Heart left ventricle (tissue), 16 donors: ENCODE results near the gene TCEANC2. TPM values are rescaled to one million over a fixed set of nuclear protein-coding genes. Genes with fewer than 3 reads are reported as not detected.

Experiments used
- ATAC-seq, 4 donors: fragments of 200-7000 bp; cut with Tn5 transposase; one replicate each; pipeline ENCODE4 v1.9.1; 2020 to 2022; ENCODE audit warnings: moderate library complexity in 4 of 4, mild to moderate bottlenecking in 3 of 4, moderate number of reproducible peaks in 1 of 4
- DNase-seq, 5 donors: peaks; one replicate each; pipeline ENCODE4 v3.0.0-alpha.2; 2020
- H3K27ac ChIP-seq, 12 donors: fragments of 200-600 bp; sonication (generic) in 4 of 12; one replicate each; pipeline versions ENCODE4 v1.5.0 to v1.8.0; 2016 to 2022; ENCODE audit warnings: mild to moderate bottlenecking in 2 of 12
- H3K27me3 ChIP-seq, 9 donors: fragments of 200-600 bp; sonication (generic) in 2 of 9; one replicate each; pipeline versions ENCODE4 v1.5.1 to v1.8.0; 2016 to 2022; ENCODE audit warnings: mild to moderate bottlenecking in 3 of 9
- H3K36me3 ChIP-seq, 9 donors: fragments of 200-600 bp; sonication (generic) in 2 of 9; one replicate each; pipeline versions ENCODE4 v1.5.0 to v1.8.0; 2018 to 2022; ENCODE audit warnings: mild to moderate bottlenecking in 2 of 9
- H3K4me1 ChIP-seq, 12 donors: fragments of 200-600 bp; sonication (generic) in 4 of 12; one replicate each; pipeline versions ENCODE4 v1.5.0 to v1.8.0; 2016 to 2022; ENCODE audit warnings: mild to moderate bottlenecking in 3 of 12
- H3K4me3 ChIP-seq, 12 donors: fragments of 200-600 bp; sonication (generic) in 4 of 12; one replicate each; pipeline versions ENCODE4 v1.5.0 to v1.8.0; 2017 to 2022; ENCODE audit warnings: mild to moderate bottlenecking in 9 of 12, moderate library complexity in 4 of 12
- H3K9me3 ChIP-seq, 12 donors: fragments of 200-600 bp; sonication (generic) in 4 of 12; one replicate each; pipeline versions ENCODE4 v1.5.0 to v1.8.0; 2016 to 2022; ENCODE audit warnings: mild to moderate bottlenecking in 1 of 12
- CTCF ChIP-seq, 12 donors: fragments of 200-600 bp; sonication (generic) in 4 of 12; IDR thresholded peaks; one replicate each; pipeline versions ENCODE4 v1.5.0 to v1.8.0; 2018 to 2022; ENCODE audit warnings: antibody characterized with exemption in 12 of 12, mild to moderate bottlenecking in 5 of 12
- POLR2A ChIP-seq, 2 donors: fragments of 450-650 bp; IDR thresholded peaks; one replicate each; pipeline ENCODE4 v1.6.1; 2017; ENCODE audit warnings: antibody characterized with exemption in 2 of 2, mild to moderate bottlenecking in 2 of 2, moderate library complexity in 2 of 2
- WGBS, 4 donors: extraction: QIAGEN DNeasy Blood & Tissue Kit in 2 of 4; methylation state at CpG; one replicate each; pipeline versions ENCODE4 v1.1.5 to v1.1.7; 2013 to 2018; 5-methylcytosine and 5-hydroxymethylcytosine counted together
- intact Hi-C, 10 donors: fragments of 100-400 bp; cut with DNase I; formaldehyde crosslinking; loops; one replicate each; pipeline versions ENCODE4 v1.11.1 to v1.14.2; 2022
- polyA plus RNA-seq, 2 donors: library from polyadenylated mRNA; stranded (reverse); fragments of 200-250 nt; gene quantifications; one replicate each; pipeline ENCODE4 v1.2.3, GENCODE V29; 2013
- total RNA-seq, 9 donors: library from RNA; depleted of rRNA in 2 of 9; stranded (reverse); fragments of >200 nt in 2 of 9; fragmentation: NEBNext Ultra II Directional in 3 of 9; extraction: Animal tissue kit (Norgen Biotek cat#: 25700) in 3 of 9; gene quantifications; one replicate each; pipeline versions ENCODE4 v1.1.0 to v1.2.4, GENCODE V29; 2016 to 2023
- donor health status: ischemic (EF 13 %, LVEDD 7.1; RV severe dilation, severe dysfunction).
- donor health status: healthy with polysubstance abuse.
- donor health status: DM: no; HTN: yes; CAD: no.
- donor health status: DM: no; HTN: no; CAD: no.
- donor health status: ischemic (EF 25% LVEDD 6.9; RV normal size, moderate dysfunction).
- donor health status: ischemic (EF 25% LVEDD 5.7; RV mildly dilated, moderate dysfunction).
- donor health status: healthy.
- donor health status: DM: yes; HTN: yes; CAD: no.
- donor health status: ischemic (EF 35%, LVEDD 5.7; RV mildly dilated, moderate dysfunction).
- donor health status: nonischemic (EF 11% LVEDD 7.7; RV severe dilation, severe dysfunction).
- donor health status: DM: yes; HTN: yes; CAD: no.
- donor health status: PGD.
- donor health status: ischemic (EF 29% LVEDD 5.4; RV normal size, mild dysfunction).
- donor health status: nonischemic (EF 23%, LVEDD 6.1; RV moderate dilation, normal function).

The TCEANC2 gene
- total and polyA plus RNA-seq, 11 donors, result 2.4 to 6.6 (median 4.5) TPM

- 14 to 16% (median 15%) methylated on average over 20 to 21 of the region's 21 CpGs for WGBS, 4 donors
- TF ChIP-seq CTCF (IDR thresholded peaks at IDR 0.05) (no peak), POLR2A (IDR thresholded peaks at IDR 0.05) (no peak)
- Histone ChIP-seq H3K4me1 (peaks cover 0 to 43% (median 34%) of the 10 kb centered on the region in 12 donors), H3K36me3 (peaks cover 0 to 6% (median 0%) of the 10 kb centered on the region in 9 donors), H3K27ac (peak overlapping the region in 11 of 12 donors; percentile 88 to 98 (median 95)), H3K4me3 (peak overlapping the region; percentile 57 to 99 (median 95)), H3K9me3 (no peaks in the 10 kb centered on the region), H3K27me3 (no peaks in the 10 kb centered on the region)
- intact Hi-C loops, result loop anchor here in 6 of 10 donors (5.0 to 10.0 kb wide), 10 partner anchors 107 to 353 kb away; partner anchors contain the start of genes IFT25 (in 4 of the 6), LRRC42 (in 4 of the 6), YIPF1 (in 3 of the 6) and DIO1 (in 1 of the 6)
- DNase-seq (no peak), ATAC-seq (peak in 3 of 4 donors; percentile 0 to 7 (median 1))
Observed at GRCh38 chr1:54053745-54054437, 483 bp downstream of the TCEANC2 start.

GRCh38 chr1:54054438-54054749 lies 986 bp downstream of the TCEANC2 start:
- no peak for TF ChIP-seq CTCF (IDR thresholded peaks at IDR 0.05)
- TF ChIP-seq POLR2A (IDR thresholded peaks at IDR 0.05), result no peak
- Histone ChIP-seq H3K36me3 (peaks cover 0 to 6% (median 0%) of the 10 kb centered on the region in 9 donors), H3K4me3 (peak overlapping the region in 11 of 12 donors; percentile 88 to 99 (median 95)), H3K9me3 (no peaks in the 10 kb centered on the region), H3K27me3 (no peaks in the 10 kb centered on the region), H3K27ac (peak overlapping the region in 1 of 12 donors; percentile 95), H3K4me1 (peaks cover 0 to 38% (median 30%) of the 10 kb centered on the region in 12 donors)
- DNase-seq (no peak), ATAC-seq (no peak)
- intact Hi-C loops, result loop anchor here in 6 of 10 donors (5.0 to 10.0 kb wide), 10 partner anchors 107 to 353 kb away; partner anchors contain the start of genes IFT25 (in 4 of the 6), LRRC42 (in 4 of the 6), YIPF1 (in 3 of the 6) and DIO1 (in 1 of the 6)
- WGBS, 4 donors, result 45 to 61% (median 57%) methylated on average over 5 of the region's 5 CpGs

- Histone ChIP-seq H3K9me3 (no peaks in the 10 kb centered on the region), H3K27me3 (no peaks in the 10 kb centered on the region), H3K4me1 (no peaks in the 10 kb centered on the region), H3K4me3 (no peak overlapping the region), H3K36me3 (peaks cover 0 to 4% (median 0%) of the 10 kb centered on the region in 9 donors), H3K27ac (no peak overlapping the region)
- DNase-seq (no peak), ATAC-seq (no peak)
- TF ChIP-seq POLR2A (IDR thresholded peaks at IDR 0.05) (no peak), CTCF (IDR thresholded peaks at IDR 0.05) (no peak)
- WGBS, 4 donors, result 86 to 95% (median 92%) methylated on average over 5 of the region's 5 CpGs
- intact Hi-C loops, result no loop called here
Observed at GRCh38 chr1:54064299-54064698, 10.9 kb downstream of the TCEANC2 start.

GRCh38 chr1:54069791-54070170 lies 16.4 kb downstream of the TCEANC2 start:
- Histone ChIP-seq H3K4me3 (no peak overlapping the region), H3K27ac (no peak overlapping the region), H3K4me1 (no peaks in the 10 kb centered on the region), H3K27me3 (no peaks in the 10 kb centered on the region), H3K36me3 (peaks cover 0 to 19% (median 0%) of the 10 kb centered on the region in 9 donors), H3K9me3 (no peaks in the 10 kb centered on the region)
- ATAC-seq (peak in 3 of 4 donors; percentile 20 to 26 (median 22)), DNase-seq (no peak)
- intact Hi-C loops, result loop anchor here in 9 of 10 donors (2.0 to 10.0 kb wide), 12 partner anchors 135 to 745 kb away; partner anchors contain the start of genes TTC22 (in 4 of the 9), SSBP3 (in 2 of the 9), CYB5RL (in 1 of the 9) and MRPL37 (in 1 of the 9)
- TF ChIP-seq CTCF (IDR thresholded peaks at IDR 0.05), result no peak
- TF ChIP-seq POLR2A (IDR thresholded peaks at IDR 0.05), result no peak
- WGBS, 4 donors, result 33 to 56% (median 42%) methylated on average over 1 of the region's 1 CpG
